ENCODE data around the gene TNIP1.
A peak's percentile ranks its signal among the peaks of the same experiment; 100 is the strongest.

TNIP1 gene, protein sequence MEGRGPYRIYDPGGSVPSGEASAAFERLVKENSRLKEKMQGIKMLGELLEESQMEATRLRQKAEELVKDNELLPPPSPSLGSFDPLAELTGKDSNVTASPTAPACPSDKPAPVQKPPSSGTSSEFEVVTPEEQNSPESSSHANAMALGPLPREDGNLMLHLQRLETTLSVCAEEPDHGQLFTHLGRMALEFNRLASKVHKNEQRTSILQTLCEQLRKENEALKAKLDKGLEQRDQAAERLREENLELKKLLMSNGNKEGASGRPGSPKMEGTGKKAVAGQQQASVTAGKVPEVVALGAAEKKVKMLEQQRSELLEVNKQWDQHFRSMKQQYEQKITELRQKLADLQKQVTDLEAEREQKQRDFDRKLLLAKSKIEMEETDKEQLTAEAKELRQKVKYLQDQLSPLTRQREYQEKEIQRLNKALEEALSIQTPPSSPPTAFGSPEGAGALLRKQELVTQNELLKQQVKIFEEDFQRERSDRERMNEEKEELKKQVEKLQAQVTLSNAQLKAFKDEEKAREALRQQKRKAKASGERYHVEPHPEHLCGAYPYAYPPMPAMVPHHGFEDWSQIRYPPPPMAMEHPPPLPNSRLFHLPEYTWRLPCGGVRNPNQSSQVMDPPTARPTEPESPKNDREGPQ

DNA sequence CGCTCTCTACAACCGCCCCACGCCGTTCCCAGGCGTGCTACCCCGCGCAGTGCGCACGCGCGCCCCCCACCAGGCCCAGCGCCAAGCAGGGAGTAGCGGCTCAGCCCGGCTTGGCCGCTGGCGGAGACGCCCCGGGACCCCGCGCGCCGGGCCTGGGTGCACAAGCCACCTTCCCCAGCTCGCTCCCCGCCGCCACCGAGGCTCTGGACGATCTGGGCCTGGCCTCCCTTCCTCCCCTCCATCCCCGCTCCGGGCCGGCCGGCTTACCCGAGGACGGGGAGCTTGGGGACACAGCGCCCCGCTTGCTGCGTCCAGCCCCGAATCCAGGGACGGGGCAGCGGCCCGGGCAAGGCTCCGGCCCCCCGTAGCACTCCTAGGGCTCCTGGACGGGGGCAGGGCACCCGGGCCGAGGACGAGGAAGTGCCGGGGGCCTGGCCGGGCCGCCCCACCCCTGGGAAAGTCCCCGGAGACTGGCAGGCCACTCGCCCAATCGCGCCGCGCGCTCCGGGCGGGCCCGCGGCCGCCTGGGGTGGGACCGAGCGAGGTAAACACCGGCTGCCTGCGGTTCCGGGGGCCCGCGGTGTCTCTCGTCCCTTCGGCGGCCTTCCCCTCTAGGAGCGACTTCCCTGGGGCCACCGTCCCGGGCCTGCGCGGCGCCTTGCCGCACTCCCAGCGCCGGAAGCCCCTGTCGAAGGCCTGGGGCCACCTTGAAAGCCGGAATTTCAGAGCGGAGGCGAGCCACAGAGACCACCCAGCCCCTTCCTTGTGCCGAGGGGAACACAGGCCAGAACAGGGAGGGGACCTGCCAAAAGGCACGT lies at the start of gene TNIP1:
Gene TNIP1 (minus strand): TSS at position 422 of the 818 bp plus-strand sequence. CDS start 15,939 bp downstream, outside the sequence.
- Mint-ChIP-seq H3K27me3 (no peaks in the 10 kb centered on the region), H3K4me1 (peaks cover 66% of the 10 kb centered on the region), H3K36me3 (peaks cover 17% of the 10 kb centered on the region), H3K4me3 (peak within 1 kb of the TSS; percentile 91), H3K9me3 (no peaks in the 10 kb centered on the region), H3K27ac (peak within 1 kb of the TSS; percentile 89)
- DNase-seq (ENCODE audit: low spot score in 2 of 2) = peak; percentile 98
- peak; percentile 87 for ATAC-seq (ENCODE audit: low read depth)

GRCh38 chr5:151130235-151130921 lies 49.5 kb upstream of the TNIP1 start:
- no peaks in the 10 kb centered on the region for H3K9me3 Mint-ChIP-seq
- H3K4me1 Mint-ChIP-seq = peaks cover 64% of the 10 kb centered on the region
- H3K4me3 Mint-ChIP-seq = no peak overlapping the region
- DNase-seq (ENCODE audit: low spot score in 2 of 2) = no peak
- H3K27ac Mint-ChIP-seq = peak overlapping the region; percentile 88
- ATAC-seq (ENCODE audit: low read depth) = no peak
- no peaks in the 10 kb centered on the region for H3K27me3 Mint-ChIP-seq
- peaks cover 47% of the 10 kb centered on the region for H3K36me3 Mint-ChIP-seq

DNA sequence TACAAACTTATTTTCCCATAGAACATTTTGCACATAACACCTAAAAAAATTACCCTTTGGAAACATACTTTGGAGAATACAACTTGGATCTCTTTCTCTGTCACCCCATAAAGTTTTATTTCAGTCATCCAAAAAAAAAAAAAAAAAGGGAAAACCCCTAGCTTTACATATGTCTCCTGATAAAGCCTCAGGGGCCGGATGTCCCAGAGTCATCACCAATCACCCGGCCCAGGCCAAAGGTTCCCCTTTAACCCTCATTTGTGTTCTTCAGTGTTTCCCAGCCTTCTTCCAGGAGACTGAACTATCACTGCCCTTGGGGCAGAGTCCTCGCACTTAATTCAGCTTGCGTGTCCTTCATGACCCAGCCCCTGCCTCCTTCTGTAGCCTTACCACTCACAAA lies 48.0 kb upstream of the TNIP1 start:
- Mint-ChIP-seq H3K9me3 (no peaks in the 10 kb centered on the region), H3K27me3 (no peaks in the 10 kb centered on the region), H3K4me1 (peaks cover 56% of the 10 kb centered on the region), H3K36me3 (peaks cover 49% of the 10 kb centered on the region), H3K4me3 (no peak overlapping the region), H3K27ac (peak overlapping the region; percentile 88)
- DNase-seq (ENCODE audit: low spot score in 2 of 2) (no peak), ATAC-seq (ENCODE audit: low read depth) (peak; percentile 14)

DNA sequence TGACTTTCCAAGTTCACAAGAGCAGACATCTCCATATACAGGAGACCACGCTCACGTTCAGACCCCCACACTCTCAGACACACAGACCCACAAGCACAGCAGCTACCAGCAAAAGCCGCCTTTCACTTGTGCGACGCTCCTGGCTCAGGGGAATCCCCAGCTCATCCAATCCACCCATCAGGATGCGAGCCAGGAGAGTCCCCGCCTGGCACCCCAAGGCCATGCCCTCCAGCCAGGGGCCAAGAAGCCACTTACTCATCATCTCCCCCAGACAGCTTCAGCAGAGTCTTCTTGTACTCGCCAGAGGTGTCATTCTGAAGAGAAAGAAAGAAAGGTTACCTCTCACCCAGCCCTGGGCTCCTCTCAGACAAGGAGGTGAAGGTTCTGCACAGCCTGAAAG lies 47.1 kb upstream of the TNIP1 start:
- no peak for DNase-seq (ENCODE audit: low spot score in 2 of 2)
- peaks cover 47% of the 10 kb centered on the region for H3K4me1 Mint-ChIP-seq
- H3K27me3 Mint-ChIP-seq = no peaks in the 10 kb centered on the region
- no peak overlapping the region for H3K4me3 Mint-ChIP-seq
- no peaks in the 10 kb centered on the region for H3K9me3 Mint-ChIP-seq
- peak overlapping the region; percentile 90 for H3K27ac Mint-ChIP-seq
- H3K36me3 Mint-ChIP-seq = peaks cover 46% of the 10 kb centered on the region
- ATAC-seq (ENCODE audit: low read depth) = no peak

DNA sequence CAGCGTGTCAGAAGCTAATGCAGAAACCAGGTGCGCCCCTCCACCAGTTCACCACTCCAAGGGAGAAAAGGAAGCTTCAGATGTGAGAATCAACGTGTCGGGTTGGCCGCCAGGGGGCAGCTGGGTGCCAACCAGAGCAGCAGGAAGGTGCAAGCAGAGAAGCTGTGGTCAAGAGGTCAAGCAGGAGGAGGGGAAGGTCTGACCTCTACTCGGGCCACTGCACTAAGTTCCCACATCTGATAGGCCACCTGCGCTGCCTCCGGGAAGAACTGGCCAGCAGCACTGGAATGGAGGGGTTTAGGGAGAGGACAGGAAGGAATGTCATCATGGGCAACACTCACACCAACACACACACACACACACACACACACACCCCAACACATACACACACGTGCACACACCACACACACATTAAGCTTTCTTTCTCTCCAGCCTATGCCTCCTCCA lies 45.4 kb upstream of the TNIP1 start:
- H3K4me3 Mint-ChIP-seq = no peak overlapping the region

DNA sequence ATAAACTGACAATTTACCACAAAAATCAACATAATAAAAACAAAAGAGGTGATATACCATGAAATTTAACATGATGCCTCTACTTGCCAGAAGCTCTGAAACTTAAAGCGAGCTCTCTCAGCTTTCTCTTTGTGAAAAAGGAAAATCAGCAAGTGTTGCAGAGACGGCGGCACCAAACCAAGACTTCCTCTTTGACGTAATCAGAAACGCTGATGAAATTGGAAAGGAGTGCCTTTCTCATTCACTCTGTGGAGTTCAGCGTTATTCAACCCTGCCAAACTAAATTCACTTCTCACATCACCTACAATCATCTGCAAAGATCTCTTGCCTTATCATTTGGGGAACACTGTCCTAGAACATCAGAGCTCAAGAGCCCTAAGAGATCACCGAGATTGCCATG lies 44.6 kb upstream of the TNIP1 start:
- Mint-ChIP-seq H3K4me3 (peak overlapping the region; percentile 62), H3K4me1 (peaks cover 37% of the 10 kb centered on the region)
- ATAC-seq (ENCODE audit: low read depth) = peak; percentile 34

More for the DNA sequence above, 45.4 kb upstream of the TNIP1 start:
- peak overlapping the region; percentile 90 for H3K27ac Mint-ChIP-seq
- DNase-seq (ENCODE audit: low spot score in 2 of 2) (peak; percentile 50 to 61), ATAC-seq (ENCODE audit: low read depth) (no peak)
- peaks cover 37% of the 10 kb centered on the region for H3K4me1 Mint-ChIP-seq
- H3K36me3 Mint-ChIP-seq = peaks cover 42% of the 10 kb centered on the region
- H3K27me3 Mint-ChIP-seq = no peaks in the 10 kb centered on the region
- H3K9me3 Mint-ChIP-seq = no peaks in the 10 kb centered on the region

GRCh38 chr5:151123897-151124751 lies 43.3 kb upstream of the TNIP1 start:
- Mint-ChIP-seq H3K27ac (peak overlapping the region; percentile 90), H3K4me1 (peaks cover 29% of the 10 kb centered on the region)
- ATAC-seq (ENCODE audit: low read depth) = peak; percentile 91

More for the DNA sequence above, 44.6 kb upstream of the TNIP1 start:
- Mint-ChIP-seq H3K27ac (peak overlapping the region; percentile 90), H3K36me3 (peaks cover 44% of the 10 kb centered on the region), H3K9me3 (no peaks in the 10 kb centered on the region), H3K27me3 (no peaks in the 10 kb centered on the region)
- peak in 1 of 2 donors; percentile 45 for DNase-seq (ENCODE audit: low spot score in 2 of 2)

DNA sequence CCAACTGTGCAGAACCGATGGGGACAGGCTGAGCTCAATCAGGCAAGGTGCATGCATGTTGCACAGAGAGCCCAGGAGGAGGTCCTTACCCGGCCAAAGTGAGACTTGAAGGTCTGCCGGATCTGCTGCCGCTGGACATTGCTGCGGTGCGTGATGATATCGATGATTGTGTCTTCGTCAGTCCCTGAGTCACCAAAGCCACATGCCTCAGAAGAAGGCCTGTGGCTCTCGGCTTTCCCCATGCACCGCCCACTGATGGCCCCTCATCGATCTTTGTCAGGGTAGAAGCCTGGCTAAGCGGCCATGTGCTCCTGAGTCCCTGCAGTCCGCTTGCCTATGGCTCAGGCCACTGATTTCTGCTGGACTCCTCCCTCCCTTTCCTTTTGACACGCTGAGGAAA lies 42.0 kb upstream of the TNIP1 start:
- ATAC-seq (ENCODE audit: low read depth) (no peak), DNase-seq (ENCODE audit: low spot score in 2 of 2) (no peak)
- no peak overlapping the region for H3K4me3 Mint-ChIP-seq
- no peaks in the 10 kb centered on the region for H3K9me3 Mint-ChIP-seq
- H3K27me3 Mint-ChIP-seq = no peaks in the 10 kb centered on the region
- peaks cover 24% of the 10 kb centered on the region for H3K4me1 Mint-ChIP-seq
- H3K36me3 Mint-ChIP-seq = peaks cover 39% of the 10 kb centered on the region
- peak overlapping the region; percentile 45 for H3K27ac Mint-ChIP-seq

More at GRCh38 chr5:151123897-151124751, 43.3 kb upstream of the TNIP1 start:
- peak; percentile 74 to 86 for DNase-seq (ENCODE audit: low spot score in 2 of 2)
- Mint-ChIP-seq H3K27me3 (no peaks in the 10 kb centered on the region), H3K36me3 (peaks cover 42% of the 10 kb centered on the region), H3K4me3 (peak overlapping the region; percentile 83), H3K9me3 (no peaks in the 10 kb centered on the region)

- peak overlapping the region; percentile 87 for H3K27ac Mint-ChIP-seq
- peaks cover 18% of the 10 kb centered on the region for H3K4me1 Mint-ChIP-seq
- no peak for DNase-seq (ENCODE audit: low spot score in 2 of 2)
- no peaks in the 10 kb centered on the region for H3K27me3 Mint-ChIP-seq
- H3K36me3 Mint-ChIP-seq = peaks cover 44% of the 10 kb centered on the region
- H3K4me3 Mint-ChIP-seq = no peak overlapping the region
- ATAC-seq (ENCODE audit: low read depth) = no peak
- H3K9me3 Mint-ChIP-seq = no peaks in the 10 kb centered on the region
Observed at GRCh38 chr5:151121665-151122064, 40.8 kb upstream of the TNIP1 start.

DNA sequence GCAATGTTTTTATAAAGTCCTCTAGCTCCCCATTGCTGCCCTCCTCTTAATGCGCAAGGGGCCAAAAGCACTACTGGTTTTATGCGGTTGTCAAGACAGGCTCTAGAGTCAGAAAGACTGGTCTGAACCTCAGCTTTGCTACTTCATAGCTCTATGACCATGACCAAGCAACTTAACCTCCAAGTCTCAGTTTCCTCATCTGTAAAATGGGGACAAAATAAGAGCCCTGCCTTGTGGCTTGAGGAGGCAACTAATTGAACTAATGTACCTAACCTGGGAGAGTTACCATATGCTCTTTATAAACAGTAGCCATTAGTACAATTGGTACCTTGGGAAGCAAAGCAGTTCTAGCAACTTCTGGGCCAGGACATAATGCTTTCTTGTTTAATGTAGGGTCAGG lies 40.3 kb upstream of the TNIP1 start:
- H3K9me3 Mint-ChIP-seq = no peaks in the 10 kb centered on the region
- DNase-seq (ENCODE audit: low spot score in 2 of 2) (no peak), ATAC-seq (ENCODE audit: low read depth) (no peak)
- H3K27me3 Mint-ChIP-seq = no peaks in the 10 kb centered on the region
- no peak overlapping the region for H3K4me3 Mint-ChIP-seq
- H3K4me1 Mint-ChIP-seq = peaks cover 13% of the 10 kb centered on the region
- peaks cover 42% of the 10 kb centered on the region for H3K36me3 Mint-ChIP-seq
- H3K27ac Mint-ChIP-seq = peak overlapping the region; percentile 87

DNA sequence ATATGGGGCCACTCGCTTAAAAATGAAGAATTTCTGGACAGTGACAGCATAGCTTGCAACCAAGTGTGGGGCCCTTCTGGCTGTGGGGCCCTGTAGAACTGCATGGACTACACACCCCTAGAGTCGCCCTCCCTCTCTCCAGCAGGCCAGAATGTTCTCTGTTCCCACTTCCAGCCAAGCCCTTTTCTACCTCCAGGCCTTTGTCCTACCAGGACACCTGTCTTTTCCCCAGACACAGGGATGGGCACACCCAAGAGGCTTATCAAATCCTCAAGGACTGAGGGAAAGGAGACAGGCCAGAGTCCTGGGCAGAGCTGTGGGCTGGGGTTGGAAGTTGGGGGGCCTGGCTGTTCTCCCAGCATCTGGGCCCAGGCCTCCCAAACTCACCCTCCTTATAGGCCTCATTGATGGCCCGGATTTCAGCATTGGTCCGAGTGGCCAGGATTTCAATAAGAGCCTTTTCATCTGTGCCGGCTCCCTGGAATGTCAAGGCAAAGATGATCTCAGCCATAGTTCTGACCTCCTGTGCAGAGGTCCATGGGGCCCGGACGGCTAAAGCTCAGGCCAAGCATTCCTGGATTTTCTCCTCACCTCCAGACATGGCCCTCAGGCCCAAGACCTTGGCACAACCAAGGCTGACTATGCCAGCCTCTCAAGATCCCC lies 38.2 kb upstream of the TNIP1 start:
- H3K4me3 Mint-ChIP-seq = no peak overlapping the region
- H3K27ac Mint-ChIP-seq = no peak overlapping the region
- H3K9me3 Mint-ChIP-seq = no peaks in the 10 kb centered on the region
- DNase-seq (ENCODE audit: low spot score in 2 of 2) (no peak), ATAC-seq (ENCODE audit: low read depth) (no peak)
- peaks cover 7% of the 10 kb centered on the region for H3K4me1 Mint-ChIP-seq
- no peaks in the 10 kb centered on the region for H3K27me3 Mint-ChIP-seq
- peaks cover 38% of the 10 kb centered on the region for H3K36me3 Mint-ChIP-seq

- Mint-ChIP-seq H3K4me1 (peaks cover 17% of the 10 kb centered on the region), H3K9me3 (no peaks in the 10 kb centered on the region), H3K36me3 (peaks cover 35% of the 10 kb centered on the region), H3K4me3 (no peak overlapping the region), H3K27me3 (no peaks in the 10 kb centered on the region), H3K27ac (peak overlapping the region; percentile 50)
- ATAC-seq (ENCODE audit: low read depth) = peak; percentile 73
- DNase-seq (ENCODE audit: low spot score in 2 of 2) = peak; percentile 75 to 79
Observed at GRCh38 chr5:151115272-151115905, 34.6 kb upstream of the TNIP1 start.
